Raji (cell line): ENCODE results near the gene IRF1.

Source experiments
- POLR2A ChIP-seq: IDR thresholded peaks from 2 replicates; pipeline ENCODE4 v1.6.1; 2011; ENCODE audit warnings: low read depth, low read length, control low read depth; ENCODE audit not compliant: insufficient read depth

IRF1 gene

DNA sequence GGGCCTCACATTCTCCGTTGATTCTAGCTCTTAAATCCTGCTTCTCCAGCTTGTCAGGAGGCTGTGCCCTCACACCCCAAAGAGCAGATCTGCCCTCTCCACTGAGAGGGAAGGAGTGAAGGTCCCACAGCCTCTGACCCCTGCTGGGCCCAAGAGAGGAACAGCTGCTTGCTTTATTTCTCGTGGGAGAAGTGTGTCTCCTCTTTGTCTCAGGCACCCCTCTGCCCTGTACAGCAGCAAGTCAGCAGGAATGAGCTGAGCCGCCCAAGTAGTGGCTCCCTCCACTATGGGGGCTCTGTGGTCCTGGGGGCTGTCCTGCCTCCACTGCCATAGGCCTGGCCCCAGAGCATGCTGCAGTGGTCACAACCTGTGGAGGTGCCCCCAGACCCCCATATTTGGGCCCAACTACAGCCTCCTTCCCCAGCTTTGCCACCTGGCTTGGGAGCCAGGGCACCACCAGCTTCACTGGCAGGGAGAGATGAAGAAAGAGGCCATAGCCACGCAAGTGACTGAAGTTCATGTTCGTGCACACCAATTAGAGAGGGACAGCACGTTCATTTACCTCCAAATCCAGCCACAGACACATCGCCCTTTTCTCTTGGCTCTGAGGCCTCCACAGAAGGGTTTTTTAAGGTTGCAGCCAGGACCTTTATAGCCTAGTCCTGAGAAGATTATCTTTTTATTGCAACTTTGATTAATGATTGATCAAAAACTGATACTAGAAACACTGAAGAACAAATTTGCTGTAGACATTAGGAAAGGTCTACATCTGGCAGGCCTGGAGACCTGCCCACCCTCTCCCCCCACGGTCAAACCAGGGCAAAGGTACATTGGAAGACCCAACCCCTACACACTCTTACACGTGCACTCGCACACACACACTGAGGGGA is 27.5 kb downstream of the IRF1 start:
- TF ChIP-seq POLR2A: no peak

DNA sequence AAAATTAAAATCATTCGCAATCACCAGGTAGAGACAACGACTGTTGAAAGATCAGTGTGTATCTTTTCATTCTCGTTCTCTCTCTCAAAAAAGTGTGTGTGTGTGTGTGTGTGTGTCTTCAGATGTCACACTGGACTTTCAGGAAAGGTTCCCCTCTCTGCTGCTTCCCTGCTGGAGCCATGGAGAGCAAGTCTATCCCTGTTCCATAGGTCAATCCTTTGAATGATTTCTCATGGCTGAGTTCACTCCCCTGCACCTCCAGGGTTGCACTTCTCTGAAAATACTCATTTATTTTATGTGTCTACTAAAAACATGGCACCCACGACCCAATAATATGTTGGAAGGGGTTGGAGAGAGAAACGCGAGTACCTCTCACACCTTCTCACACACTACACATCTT is 28.2 kb downstream of the IRF1 start:
- no peak for TF ChIP-seq POLR2A

- no peak for TF ChIP-seq POLR2A
These were observed 29.0 kb downstream of the IRF1 start for GRCh38 chr5:132461569-132462070.

DNA sequence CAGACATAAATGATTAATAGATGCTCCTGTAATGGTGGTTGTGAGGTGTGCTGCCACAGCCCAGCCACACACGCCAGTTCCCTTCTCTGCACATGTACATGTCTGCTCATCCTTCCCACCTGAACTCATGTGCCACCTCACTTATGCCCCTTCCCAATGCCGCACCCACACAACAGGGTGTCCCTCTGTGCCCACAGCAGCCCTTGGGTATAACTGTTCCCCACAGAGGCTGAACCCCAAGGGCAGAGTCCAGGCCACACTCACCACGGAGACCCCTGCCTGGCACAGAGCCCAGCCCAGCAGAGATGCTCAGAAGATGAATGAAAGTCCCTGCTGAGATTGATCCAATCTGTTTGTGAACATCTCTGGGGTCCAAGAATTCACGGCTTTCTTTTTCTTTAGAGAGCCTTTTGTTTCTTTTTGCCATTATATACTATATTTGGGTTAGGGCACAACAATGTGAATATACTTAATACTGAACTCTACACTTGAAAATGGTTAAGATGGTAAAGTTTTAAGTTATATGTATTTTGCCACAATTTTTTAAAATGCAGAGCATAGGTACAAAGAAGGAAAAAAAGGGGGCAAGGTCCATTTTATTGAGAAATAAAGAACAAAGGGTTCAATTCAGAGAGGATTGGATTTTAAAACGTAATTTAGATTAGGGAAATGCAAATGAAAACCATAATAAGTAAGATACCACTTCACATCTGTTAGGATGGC is 29.6 kb downstream of the IRF1 start:
- TF ChIP-seq POLR2A: no peak

- TF ChIP-seq POLR2A: no peak
These were observed 30.4 kb downstream of the IRF1 start for GRCh38 chr5:132459983-132460838.

GRCh38 chr5:132459031-132459982 is 31.3 kb downstream of the IRF1 start:
- peak; percentile 17; the same call in 1 of the 2 replicates for TF ChIP-seq POLR2A

- TF ChIP-seq POLR2A: no peak
These were observed 31.9 kb downstream of the IRF1 start for GRCh38 chr5:132458651-132459030.

DNA sequence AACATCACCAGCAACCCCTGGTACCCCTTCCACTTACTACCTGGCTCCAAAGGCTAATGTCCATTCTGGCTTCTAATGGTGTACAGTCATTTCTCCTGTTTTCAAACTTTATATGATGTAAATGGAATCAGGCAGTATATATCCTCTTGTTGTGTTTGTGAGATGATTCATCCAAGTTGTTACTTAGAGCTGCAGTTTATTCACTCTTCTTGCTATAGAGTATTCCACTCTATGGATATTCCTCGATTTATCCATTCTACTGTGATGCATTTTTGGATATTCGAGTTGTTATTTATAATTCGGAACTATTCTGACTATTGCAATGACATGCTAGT is 32.4 kb downstream of the IRF1 start:
- TF ChIP-seq POLR2A: 0 out of 2 replicates have a peak, but pooled peaks have one; percentile 19

GRCh38 chr5:132457371-132458225 is 33.0 kb downstream of the IRF1 start:
- TF ChIP-seq POLR2A: peak; percentile 56; the same call in 1 of the 2 replicates

- no peak; the same call in 1 of the 2 replicates for TF ChIP-seq POLR2A
These were observed 33.6 kb downstream of the IRF1 start for GRCh38 chr5:132456987-132457361.

- peak; percentile 48 for TF ChIP-seq POLR2A
These were observed 34.1 kb downstream of the IRF1 start for GRCh38 chr5:132456296-132456986.

GRCh38 chr5:132455614-132456115 is 34.9 kb downstream of the IRF1 start:
- TF ChIP-seq POLR2A: 0 out of 2 replicates have a peak, but pooled peaks have one; percentile 6
